ENCODE data around the gene GALNT15.

The GALNT15 gene

DNA sequence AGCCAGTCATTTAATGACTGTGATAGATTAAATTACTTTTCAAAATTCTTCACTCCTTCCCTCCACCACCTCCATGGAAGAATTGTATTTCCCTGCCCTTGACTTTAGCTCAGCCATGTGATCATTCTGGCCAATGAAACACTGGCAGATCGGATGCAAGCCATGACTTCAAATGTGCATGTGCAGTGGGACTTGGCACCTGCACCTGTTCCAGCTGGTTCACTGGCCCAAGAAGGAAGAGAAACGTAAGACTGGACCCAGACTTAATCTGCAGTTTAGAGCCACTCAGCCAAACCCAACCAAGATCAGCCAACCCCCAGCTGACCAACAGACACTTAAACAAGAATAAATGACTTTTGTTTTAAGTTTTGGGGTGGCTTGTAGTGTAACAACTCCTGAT, 78.5 kb downstream of the GALNT15 start:
- no peak for DNase-seq (ENCODE audit: low read depth in 2 of 2)

DNA sequence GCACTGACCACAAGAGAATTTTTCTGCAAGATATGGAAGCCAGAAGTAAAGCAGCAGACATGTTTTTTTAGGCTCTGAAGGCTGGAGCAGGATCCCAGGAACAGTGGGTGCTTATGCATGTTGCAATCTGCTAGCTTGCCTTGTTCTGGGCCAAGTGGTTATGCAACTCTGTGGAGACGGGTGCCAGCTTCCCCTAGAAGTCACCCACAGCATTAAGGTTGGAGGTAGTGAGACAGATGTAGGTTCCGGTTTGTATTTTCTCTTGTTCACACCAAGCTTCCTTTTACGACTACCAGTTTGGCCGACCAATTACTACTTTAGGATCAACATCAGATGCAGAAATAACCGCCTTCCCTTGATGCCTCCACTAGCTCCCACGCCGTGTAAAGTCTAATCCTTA, 79.1 kb downstream of the GALNT15 start:
- DNase-seq (ENCODE audit: low read depth in 2 of 2) = no peak

DNA sequence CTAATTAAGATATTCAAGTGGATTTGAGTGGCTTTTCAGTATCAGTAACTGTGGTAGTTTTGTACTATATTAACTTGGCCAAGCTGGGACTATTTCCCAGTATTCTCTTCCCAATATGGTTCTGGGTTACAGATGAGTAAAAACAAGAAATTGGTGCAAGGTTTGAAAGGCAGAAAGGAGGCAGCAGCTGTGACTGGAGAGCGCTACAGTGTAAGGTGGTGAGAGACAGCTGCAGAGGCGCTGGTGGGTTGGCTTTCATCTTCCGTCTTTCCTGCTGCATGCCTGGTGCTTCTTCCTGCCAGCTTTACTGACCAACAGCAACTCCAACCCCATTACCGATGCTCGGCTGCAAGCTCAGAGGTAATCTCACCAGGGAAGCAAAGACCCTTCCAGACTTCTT, 80.4 kb downstream of the GALNT15 start:
- no peak for DNase-seq (ENCODE audit: low read depth in 2 of 2)

DNA sequence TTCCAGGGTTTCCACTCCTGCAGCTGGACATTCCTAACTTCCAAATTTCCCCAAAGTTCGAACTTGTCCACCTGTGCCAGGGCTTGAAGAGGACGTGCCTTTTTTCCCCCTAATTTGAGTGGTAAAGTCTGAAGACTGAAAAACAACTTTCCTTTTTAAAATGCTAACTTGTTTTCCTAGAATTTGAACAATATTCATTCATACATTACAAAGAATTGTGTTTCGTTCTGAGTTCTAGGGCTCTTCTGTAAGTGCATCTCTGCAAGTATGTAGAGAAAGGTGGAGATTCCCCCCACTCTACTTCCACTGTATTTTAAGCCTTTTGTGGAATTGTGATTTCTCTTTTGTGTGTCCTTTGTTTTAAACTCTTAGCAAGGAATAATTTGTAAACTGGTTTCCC, 80.8 kb downstream of the GALNT15 start:
- DNase-seq (ENCODE audit: low read depth in 2 of 2) = no peak

DNA sequence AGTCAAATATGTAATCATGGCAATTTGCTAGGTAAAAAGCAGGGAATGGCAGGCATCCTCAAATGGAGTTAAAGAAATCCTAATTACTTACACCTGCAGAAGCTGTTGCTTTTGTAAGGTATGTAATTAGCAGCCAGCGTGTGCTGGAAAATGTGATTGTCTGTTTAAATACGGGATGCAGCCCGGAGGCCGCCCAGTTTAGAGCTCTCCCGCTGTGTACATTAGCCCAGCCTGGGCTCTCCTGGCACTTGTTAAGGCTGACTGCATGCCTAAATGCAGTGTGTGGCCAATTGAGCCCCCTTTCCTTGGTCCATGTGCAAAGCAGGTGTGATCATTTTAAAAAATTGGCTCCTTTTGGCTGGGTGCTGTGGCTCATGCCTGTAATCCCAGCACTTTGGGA, 81.2 kb downstream of the GALNT15 start:
- no peak for DNase-seq (ENCODE audit: low read depth in 2 of 2)

DNA sequence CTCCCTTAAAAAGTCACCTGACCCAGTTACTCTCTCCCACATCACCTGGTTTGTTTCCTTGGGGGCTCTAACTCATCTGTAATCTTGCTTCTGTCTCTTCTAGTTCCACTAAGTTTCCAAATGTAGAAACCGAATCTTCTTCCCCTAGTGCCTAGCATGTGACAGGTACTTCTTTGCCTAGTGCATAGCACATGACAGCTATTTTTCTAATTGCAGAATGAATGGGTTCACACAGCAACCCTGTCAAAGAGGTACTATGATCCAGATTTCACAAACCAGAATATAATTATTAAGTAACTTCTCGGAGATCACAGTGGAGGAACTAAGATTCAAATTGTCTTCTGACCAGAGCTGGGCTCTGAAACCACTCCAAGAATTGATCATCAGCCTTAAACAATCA, 82.8 kb downstream of the GALNT15 start:
- no peak for DNase-seq (ENCODE audit: low read depth in 2 of 2)

DNA sequence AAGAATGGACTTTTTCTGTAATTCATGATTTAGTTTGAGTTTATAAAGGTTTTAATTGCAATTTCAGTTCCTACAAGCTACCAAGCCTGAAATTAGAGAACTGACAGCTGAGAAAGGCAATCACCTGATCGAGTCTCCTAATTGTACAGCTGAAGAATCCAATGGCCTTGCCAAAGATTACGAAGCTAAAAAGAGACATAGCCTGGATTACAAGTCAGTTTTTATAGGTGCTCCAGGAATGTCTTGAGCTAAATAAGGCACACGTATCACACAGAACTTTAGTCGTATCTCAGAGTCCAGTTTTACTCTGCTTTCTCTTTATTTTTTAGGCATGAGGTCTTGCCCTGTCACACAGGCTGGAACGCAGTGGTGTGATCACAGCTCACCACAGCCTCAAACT, 83.7 kb downstream of the GALNT15 start:
- DNase-seq (ENCODE audit: low read depth in 2 of 2) = no peak

DNA sequence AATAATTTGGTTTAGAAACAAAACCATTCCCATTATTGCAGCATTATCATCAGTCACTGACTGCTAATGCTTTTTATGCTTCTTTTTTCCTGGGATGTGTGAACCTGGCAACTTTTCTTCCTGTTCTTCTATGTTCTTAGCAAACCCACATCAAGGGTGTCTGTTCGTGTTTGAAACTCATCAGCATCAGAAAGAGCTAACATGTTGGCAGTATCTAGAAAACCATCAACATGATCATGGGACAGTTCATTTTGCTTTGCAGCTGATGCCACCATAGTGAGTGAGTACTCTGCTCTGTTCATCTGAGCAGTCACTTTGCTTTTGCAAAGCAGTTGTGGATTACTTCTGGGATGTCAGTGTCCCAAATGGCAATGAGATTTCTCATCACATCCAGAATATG, 84.4 kb downstream of the GALNT15 start:
- DNase-seq (ENCODE audit: low read depth in 2 of 2) = no peak

DNA sequence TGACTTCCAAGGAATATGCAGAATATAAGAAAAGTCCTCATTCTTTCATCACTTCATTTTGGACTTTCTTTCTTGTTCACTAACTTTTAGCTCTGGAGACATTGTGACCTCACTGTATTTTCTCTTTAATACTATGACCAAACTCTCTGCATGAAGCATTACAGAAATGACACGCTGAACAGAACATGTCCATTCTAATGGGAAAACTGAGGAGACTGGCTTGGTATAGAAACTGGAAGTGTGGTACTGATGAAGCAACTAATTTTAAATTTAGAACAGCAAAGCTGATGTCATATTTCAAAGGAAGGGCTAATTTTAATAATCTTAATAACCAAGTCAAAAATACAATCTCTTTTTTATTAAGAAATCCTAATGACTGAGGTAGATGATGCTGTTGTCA, 85.6 kb downstream of the GALNT15 start:
- no peak for DNase-seq (ENCODE audit: low read depth in 2 of 2)

DNA sequence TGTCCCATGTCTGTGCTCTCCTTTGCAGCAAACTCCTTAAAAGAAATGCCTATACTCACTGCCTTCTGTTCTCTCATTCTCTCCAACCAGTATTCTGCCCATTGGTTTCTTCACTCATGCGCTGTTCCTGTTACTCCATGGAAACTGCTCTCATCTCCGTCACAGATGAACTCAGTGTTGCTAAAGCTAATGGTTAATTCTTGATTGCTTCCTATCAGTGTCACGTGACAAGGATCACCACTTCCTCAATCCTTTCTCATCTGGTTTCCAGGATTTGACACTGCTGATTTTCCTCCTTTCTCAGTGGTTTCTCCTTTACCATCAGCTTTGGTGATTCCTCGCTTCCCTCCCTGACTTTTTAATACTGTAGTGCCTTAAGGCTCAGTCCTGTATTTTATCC, 87.7 kb downstream of the GALNT15 start:
- no peak for DNase-seq (ENCODE audit: low read depth in 2 of 2)

DNA sequence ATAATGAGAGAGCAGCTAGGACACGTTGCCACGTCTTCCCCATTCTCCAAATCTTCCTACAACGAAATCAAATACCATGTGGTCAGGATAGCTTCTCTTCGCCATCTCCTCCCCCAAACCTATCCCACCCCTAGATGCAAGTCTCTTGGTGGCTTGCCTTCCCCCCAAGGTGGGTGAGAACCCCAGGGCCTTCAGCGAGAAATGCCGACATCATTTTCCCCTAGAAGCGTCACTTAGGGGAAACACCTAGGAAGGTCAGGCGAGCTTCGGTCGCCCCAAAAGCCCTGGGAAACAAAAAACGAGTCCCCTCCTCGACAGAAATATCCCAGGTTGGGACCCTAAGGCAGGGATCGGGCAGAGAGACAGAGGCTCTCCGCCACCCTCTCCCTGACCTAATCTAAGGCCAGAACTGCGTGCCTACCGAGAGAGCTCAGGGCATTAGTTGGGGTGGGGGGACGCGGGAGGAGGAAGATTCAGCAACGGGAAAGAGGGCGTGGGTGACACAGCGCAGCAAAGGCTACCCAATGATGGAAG, 89.8 kb downstream of the GALNT15 start:
- no peak for DNase-seq (ENCODE audit: low read depth in 2 of 2)

DNA sequence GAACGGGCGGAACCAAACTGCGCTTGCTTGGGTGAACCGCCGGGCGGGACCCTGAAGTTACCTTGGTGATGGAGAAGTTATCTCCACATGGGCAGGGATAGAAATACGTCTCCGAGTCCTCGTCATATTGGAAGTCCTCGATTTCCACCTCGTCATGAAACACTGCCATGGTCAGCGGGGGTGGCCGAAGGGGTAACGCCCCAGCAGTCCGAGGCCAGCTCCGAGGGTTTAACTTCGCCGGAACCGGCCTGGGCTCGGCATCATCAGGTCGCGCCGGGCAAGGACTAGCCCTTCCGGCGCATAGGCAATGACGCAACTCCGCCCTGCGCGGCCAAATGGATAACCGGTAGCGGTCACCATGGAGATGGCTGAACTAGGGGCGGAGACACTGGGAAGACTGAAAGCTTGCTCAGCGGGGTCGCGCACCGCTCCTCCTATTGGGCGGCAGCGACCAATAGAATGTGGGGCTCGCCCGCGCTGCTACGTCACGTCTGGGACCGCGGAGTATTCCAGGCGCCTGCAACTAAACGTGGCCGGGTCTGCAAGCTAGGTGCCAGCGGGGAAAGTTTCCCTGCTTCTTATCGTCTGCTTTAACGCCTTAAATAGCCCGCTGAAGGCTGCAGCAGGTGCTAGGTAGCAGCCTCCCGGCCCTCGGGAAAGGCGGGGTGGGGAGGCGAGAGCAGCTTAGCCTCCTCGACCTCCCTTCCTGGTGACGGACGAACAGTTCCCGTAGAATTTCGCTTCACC, 90.4 kb downstream of the GALNT15 start, which contains the start of the genes DPH3 and OXNAD1:
Gene DPH3, minus strand, starts transcription at position 236 of the 747 bp plus-strand sequence. Its CDS starts 67 bp downstream, at position 169.
Gene OXNAD1, plus strand, starts transcription at position 505 of the 747 bp plus-strand sequence. CDS start 5,741 bp downstream, outside the sequence.
- peak; percentile 99 for DNase-seq (ENCODE audit: low read depth in 2 of 2)

DNA sequence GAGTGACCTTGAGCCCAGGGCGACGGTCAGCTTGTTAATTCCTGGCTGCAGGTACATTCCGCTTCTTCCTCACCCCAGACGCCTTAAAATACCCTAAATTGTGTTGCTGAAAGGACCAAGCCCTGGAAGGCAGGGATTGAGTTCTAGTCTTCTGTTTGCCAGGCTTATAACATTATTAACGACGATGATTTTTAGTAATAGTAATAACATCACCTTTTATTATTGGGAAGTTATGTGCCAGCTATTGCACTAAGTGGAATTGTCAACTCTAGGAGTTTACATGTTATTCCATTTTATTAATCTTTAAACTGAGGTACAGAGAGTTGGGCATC, 90.9 kb downstream of the GALNT15 start:
- DNase-seq (ENCODE audit: low read depth in 2 of 2) = no peak

DNA sequence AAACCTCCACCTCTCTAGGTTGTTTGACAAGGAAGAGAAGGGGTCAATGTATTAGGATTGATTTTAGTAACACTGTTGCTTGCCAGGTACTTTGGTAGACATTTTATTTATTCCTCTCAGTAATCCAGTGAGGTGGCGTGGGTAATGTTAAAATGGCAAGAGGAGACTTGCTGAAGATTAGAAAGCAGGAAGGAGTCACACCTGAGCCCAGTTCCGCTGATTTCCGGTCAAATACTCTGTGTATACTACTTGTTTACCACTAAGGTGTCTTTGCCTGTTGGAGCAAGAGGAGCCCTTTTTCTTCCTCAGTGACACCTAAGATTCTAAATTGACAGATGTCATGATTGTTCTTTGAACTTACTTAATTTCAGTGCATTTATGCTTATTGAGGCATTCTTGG, 92.2 kb downstream of the GALNT15 start:
- DNase-seq (ENCODE audit: low read depth in 2 of 2) = no peak

DNA sequence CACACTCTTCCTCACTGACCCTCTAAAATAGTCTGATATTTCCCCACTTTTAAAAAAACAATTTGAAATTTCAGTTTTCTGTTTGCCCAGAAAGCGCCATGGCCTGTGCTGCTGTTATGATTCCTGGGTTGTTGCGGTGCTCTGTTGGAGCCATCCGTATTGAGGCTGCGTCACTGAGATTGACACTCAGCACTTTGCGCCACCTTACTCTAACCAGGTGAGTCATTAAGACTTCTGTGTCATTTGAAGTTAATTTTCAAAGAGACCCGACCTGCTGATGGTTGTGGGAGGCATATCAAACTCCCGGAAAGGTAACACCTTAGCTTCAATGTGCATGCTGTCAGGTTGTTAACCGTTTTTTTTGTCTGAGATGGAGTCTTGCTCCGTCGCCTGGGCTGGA, 96.4 kb downstream of the GALNT15 start:
- no peak for DNase-seq (ENCODE audit: low read depth in 2 of 2)

DNA sequence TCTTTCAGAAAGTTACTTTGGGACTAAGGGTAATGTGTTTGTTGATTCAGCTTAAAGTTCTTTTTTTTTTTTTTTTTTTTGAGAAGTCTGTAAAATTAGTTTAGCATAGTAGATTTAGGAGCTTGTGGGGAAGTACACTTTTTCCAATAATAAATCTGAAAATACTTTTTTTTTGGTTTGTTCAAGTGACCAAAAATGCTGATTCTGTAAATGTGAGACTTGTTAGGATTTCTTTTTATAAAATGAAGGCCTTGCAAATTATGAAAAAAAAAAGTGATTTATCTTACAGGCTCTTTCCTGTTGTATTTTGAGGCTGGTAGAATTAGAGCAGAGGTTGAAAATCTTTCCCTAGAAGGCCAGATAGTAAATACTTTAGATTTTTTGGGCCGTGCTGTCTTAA, 98.1 kb downstream of the GALNT15 start:
- no peak for DNase-seq (ENCODE audit: low read depth in 2 of 2)

DNA sequence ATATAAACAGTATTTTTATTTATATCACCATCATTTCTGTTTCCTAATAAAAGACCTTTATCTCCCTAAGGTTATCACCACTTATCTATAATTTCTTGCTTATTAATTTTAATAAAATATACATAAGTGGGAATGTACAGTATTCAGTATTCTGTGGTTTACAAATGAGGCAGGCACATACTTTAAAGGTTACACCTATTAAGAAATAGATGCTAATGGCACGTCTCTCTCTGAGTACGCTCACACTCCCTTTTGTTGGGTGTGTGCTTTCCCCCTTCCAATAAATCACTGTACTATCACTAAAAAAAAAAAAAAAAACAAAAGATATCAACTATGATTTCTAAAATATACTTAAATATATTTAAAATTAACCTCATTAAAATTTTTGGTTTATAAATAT, 99.4 kb downstream of the GALNT15 start:
- DNase-seq (ENCODE audit: low read depth in 2 of 2) = no peak

DNA sequence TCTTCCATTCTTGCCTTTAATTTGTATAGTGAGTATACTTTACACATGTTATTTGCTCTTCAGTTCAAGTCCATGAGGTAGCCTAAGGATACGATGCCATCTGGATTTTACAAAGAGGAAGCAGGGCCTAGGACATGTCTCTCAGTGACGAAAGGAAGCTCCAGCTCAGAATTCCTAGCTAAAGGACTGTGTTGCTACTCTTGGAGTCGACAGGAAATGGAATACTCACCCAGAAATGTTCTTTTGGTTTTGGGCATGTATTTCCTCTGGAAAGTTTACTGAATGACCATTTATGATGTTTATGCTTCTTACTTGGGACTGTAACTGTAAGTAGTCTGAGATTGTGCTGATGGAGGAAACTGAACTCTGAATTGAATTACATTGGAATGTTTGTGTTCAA, 103.0 kb downstream of the GALNT15 start:
- DNase-seq (ENCODE audit: low read depth in 2 of 2) = no peak

DNA sequence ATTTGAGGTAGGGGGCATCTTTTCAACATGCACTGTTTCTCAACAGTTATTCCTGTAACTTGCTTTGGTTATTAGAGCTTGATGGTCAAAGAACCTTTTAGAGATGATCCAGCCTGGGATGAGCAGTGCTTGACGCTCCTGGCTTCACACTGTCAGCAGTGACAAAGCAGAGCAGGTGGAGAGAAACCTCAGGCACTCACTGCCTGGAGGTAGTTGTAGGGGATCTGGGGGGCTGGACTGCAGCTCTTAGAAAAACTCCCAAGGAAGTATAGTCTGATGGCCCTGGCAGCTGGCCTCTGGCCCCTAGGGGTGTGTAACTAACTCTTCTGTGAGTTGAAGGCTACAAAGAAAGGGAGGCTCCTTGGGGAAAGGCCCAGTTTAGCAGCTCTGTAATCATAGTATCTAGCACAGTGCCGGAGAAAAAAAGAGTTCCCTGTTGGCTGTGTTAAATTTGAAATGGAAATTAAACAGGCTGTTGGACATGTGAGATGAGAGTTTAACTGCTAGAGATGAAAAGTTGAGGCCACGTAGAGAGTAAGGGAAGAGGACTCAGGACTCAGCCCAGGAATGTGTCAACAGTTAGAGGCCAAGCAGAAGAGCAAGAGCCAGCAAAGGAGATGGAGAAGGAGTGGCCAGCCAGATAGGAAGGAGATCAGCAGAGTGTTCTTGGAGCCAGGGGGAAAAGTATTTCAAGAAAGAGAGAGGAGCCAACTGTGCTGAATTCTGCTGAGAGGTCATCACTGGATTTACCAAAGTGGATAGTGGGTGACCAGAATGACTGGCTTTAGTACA, 104.7 kb downstream of the GALNT15 start:
- no peak for DNase-seq (ENCODE audit: low read depth in 2 of 2)

DNA sequence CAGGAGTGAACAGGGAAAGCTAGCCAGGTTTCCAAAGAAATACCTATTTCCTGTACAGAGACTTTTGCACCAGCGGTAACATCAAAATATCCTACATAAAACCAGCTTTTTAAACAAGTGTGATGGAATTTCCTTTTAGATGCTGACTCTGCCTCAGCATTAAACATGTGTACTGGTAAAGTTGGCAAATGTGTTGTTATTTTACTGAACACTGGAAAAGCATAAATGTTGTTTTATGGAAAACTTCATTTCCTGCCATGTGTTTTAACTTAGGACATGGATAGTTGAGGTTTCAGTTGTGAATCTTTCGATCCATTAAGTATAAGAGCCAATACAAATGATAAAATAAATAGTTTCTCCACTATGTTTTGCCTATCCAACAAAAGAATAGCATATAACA, 106.2 kb downstream of the GALNT15 start:
- peak; percentile 52 to 56 for DNase-seq (ENCODE audit: low read depth in 2 of 2)
